ENCODE results near the gene TRAF2.

TRAF2 gene

DNA sequence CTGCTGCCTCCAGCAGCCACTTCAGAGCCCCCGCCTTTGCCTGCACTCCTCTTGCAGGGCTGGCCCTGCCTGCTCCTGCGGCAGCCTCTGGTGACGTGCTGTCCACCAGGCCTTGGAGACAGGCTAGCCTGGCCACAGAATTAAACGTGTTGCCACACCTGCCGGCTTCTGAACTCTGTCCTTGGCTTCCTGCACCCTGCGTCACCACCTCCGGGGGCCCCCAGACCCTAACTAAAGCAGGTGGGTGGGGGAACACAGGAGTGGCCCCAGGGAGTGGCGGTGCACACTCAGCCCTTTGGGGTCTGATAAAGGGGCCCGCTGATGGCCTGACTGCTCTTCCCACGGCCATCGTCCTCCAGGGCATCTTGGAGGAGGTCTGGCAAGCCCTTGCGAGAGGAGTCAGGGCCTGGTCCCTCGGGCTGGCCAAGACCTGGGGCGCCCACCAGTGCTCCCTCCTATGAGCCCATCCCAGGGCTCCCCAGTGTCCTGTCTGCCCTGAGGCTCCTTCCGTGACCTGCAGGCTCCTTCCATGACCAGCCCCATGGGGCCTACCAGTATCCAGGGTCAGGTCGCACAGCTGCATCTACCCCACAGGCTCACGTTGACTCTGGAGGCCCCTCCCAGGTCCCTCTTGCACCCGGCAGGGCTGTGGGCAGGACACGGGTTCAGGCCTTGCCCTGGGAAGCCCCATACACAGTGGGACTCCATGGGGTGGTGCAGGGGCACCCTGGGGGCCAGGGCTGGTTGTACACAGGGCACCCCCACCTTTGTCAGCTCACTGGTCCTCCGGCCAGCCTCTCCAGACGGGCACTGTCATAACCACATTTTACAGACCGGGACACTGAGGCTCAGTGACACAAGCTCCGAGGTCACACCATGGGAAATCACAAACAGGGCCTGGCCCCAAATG is 35.2 kb upstream of the TRAF2 start:
- CTCF ChIA-PET: interaction anchor here (1.2 kb wide), 1 partner anchor 9 kb away, joined by 4 read pairs; the partner anchor contains the start of gene AJM1
- peaks cover 6% of the 10 kb centered on the region for H3K36me3 Mint-ChIP-seq

GRCh38 chr9:136851941-136852663 is 34.2 kb upstream of the TRAF2 start, which contains the start of gene MAMDC4:
MAMDC4 (plus strand) TSS chr9:136852346; CDS start chr9:136852417, 71 bp downstream.
- CTCF ChIA-PET: interaction anchor here (1.2 kb wide), 1 partner anchor 10 kb away, joined by 4 read pairs; the partner anchor contains the start of gene AJM1
- no peaks in the 10 kb centered on the region for H3K9me3 Mint-ChIP-seq
- DNase-seq: no peak
- H3K27ac Mint-ChIP-seq: no peak within 1 kb of the TSS
- peaks cover 18% of the 10 kb centered on the region for H3K4me1 Mint-ChIP-seq
- H3K36me3 Mint-ChIP-seq: peaks cover 3% of the 10 kb centered on the region
- H3K4me3 Mint-ChIP-seq: no peak within 1 kb of the TSS
- peaks cover 23% of the 10 kb centered on the region for H3K27me3 Mint-ChIP-seq

More for the DNA sequence above, 35.2 kb upstream of the TRAF2 start:
- Mint-ChIP-seq H3K27me3 (peaks cover 33% of the 10 kb centered on the region), H3K4me3 (peak overlapping the region; percentile 90), H3K4me1 (peaks cover 22% of the 10 kb centered on the region), H3K27ac (no peak overlapping the region), H3K9me3 (no peaks in the 10 kb centered on the region)
- no peak for DNase-seq

DNA sequence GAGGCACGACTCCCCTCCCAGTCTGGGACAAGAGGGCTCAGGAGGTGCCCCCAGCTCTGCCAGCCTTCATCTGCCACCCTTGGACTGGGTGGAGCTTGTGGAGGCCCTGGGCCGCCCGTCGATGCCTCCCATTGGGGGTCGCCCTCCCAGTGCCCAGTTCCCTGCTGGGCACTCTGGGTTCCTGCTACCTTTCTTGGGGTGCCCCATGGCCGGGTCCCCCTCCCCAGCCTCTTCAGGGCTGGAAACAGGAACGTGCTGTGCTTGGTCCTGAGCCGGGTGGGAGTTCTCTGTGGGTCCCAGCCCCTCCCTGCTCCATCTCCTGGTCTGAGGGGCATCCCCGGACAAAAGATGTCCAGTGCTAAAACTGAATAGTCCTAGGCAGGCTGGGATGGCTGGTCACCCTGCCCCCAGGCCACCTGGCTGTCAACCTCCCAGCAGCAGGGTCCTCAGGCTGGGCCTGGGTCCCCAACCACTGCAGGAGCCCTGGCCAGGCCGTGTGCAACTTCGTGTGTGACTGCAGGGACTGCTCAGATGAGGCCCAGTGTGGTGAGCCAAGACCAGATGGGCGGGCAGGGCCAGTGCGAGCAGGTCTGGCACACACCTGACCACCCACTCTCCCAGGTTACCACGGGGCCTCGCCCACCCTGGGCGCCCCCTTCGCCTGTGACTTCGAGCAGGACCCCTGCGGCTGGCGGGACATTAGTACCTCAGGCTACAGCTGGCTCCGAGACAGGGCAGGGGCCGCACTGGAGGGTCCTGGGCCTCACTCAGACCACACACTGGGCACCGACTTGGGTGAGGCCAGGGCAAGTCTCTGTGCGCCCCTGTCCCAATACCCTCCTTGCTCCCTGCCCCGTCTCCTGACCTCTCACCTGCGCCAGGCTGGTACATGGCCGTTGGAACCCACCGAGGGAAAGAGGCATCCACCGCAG is 33.4 kb upstream of the TRAF2 start:
- peaks cover 3% of the 10 kb centered on the region for H3K36me3 Mint-ChIP-seq
- no peak for DNase-seq
- H3K4me3 Mint-ChIP-seq: no peak overlapping the region
- peaks cover 12% of the 10 kb centered on the region for H3K4me1 Mint-ChIP-seq
- CTCF ChIA-PET: no interaction called here
- peaks cover 14% of the 10 kb centered on the region for H3K27me3 Mint-ChIP-seq
- H3K27ac Mint-ChIP-seq: no peak overlapping the region
- no peaks in the 10 kb centered on the region for H3K9me3 Mint-ChIP-seq

DNA sequence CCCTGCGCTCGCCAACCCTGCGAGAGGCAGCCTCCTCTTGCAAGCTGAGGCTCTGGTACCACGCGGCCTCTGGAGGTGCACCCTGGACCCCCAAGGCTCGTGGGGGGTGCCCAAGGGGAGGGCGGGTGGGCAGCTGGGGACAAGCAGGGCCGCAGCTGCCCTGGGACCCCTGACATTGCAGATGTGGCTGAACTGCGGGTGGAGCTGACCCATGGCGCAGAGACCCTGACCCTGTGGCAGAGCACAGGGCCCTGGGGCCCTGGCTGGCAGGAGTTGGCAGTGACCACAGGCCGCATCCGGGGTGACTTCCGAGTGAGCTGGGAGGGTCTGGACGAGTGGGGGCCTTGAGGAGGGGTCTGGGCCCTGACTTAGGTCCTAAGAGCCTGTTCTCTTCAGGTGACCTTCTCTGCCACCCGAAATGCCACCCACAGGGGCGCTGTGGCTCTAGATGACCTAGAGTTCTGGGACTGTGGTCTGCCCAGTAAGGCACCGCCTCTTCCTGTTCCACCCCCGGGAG is 32.7 kb upstream of the TRAF2 start:
- CTCF ChIA-PET: interaction anchor here (1.8 kb wide), 1 partner anchor 11 kb away, joined by 4 read pairs; the partner anchor contains the start of gene AJM1
- DNase-seq: no peak
- peaks cover 8% of the 10 kb centered on the region for H3K27me3 Mint-ChIP-seq
- H3K4me3 Mint-ChIP-seq: no peak overlapping the region
- no peak overlapping the region for H3K27ac Mint-ChIP-seq
- peaks cover 2% of the 10 kb centered on the region for H3K36me3 Mint-ChIP-seq
- no peaks in the 10 kb centered on the region for H3K9me3 Mint-ChIP-seq
- peaks cover 10% of the 10 kb centered on the region for H3K4me1 Mint-ChIP-seq

GRCh38 chr9:136854113-136854841 is 32.0 kb upstream of the TRAF2 start:
- H3K27me3 Mint-ChIP-seq: peaks cover 2% of the 10 kb centered on the region
- H3K27ac Mint-ChIP-seq: no peak overlapping the region
- no peaks in the 10 kb centered on the region for H3K9me3 Mint-ChIP-seq
- no peak for DNase-seq
- CTCF ChIA-PET: interaction anchor here (1.8 kb wide), 1 partner anchor 12 kb away, joined by 4 read pairs; the partner anchor contains the start of gene AJM1
- peaks cover 2% of the 10 kb centered on the region for H3K36me3 Mint-ChIP-seq
- no peak overlapping the region for H3K4me3 Mint-ChIP-seq
- peaks cover 7% of the 10 kb centered on the region for H3K4me1 Mint-ChIP-seq

DNA sequence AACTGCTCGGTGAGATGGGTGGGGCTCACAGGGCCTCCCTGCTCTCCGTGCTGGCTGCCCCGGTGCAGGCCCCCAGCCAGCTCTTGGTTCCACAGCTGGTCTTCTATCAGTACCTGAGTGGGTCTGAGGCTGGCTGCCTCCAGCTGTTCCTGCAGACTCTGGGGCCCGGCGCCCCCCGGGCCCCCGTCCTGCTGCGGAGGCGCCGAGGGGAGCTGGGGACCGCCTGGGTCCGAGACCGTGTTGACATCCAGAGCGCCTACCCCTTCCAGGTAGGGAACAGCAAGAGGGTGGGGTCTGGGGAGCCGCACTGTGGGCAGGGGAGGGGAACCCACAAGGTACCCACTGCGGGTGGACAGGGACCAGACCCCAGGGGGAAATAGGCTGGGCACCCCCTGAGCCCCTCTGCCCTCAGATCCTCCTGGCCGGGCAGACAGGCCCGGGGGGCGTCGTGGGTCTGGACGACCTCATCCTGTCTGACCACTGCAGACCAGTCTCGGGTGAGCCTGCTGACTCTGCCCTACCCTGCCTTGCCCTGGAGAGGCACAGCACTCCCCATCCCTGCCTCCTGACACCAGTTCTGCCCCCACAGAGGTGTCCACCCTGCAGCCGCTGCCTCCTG is 31.4 kb upstream of the TRAF2 start:
- Mint-ChIP-seq H3K4me3 (no peak overlapping the region), H3K9me3 (no peaks in the 10 kb centered on the region), H3K27me3 (no peaks in the 10 kb centered on the region), H3K36me3 (no peaks in the 10 kb centered on the region), H3K4me1 (peaks cover 4% of the 10 kb centered on the region), H3K27ac (no peak overlapping the region)
- CTCF ChIA-PET: interaction anchor here (1.8 kb wide), 1 partner anchor 13 kb away, joined by 4 read pairs; the partner anchor contains the start of gene AJM1
- DNase-seq: no peak

DNA sequence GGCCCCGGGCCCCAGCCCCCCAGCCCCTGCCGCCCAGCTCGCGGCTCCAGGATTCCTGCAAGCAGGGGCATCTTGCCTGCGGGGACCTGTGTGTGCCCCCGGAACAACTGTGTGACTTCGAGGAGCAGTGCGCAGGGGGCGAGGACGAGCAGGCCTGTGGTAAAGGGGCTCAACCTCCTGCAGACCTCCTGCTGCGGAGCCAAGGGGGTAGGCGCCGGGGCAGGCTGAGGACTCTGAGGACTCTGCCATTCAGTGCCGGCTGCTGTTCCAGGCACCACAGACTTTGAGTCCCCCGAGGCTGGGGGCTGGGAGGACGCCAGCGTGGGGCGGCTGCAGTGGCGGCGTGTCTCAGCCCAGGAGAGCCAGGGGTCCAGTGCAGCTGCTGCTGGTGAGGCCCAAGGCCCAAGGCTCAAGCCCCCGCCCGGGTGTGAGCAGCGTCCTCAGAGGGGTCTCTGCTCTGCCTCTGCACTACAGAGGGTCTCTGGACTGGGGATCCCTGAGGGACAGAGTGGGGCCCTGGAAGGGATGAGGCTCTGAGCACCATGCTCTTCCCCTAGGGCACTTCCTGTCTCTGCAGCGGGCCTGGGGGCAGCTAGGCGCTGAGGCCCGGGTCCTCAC is 30.7 kb upstream of the TRAF2 start:
- Mint-ChIP-seq H3K4me3 (no peak overlapping the region), H3K9me3 (no peaks in the 10 kb centered on the region), H3K36me3 (peaks cover 3% of the 10 kb centered on the region), H3K27ac (no peak overlapping the region), H3K27me3 (no peaks in the 10 kb centered on the region), H3K4me1 (no peaks in the 10 kb centered on the region)
- no peak for DNase-seq
- CTCF ChIA-PET: interaction anchor here (1.8 kb wide), 1 partner anchor 13 kb away, joined by 4 read pairs; the partner anchor contains the start of gene AJM1

DNA sequence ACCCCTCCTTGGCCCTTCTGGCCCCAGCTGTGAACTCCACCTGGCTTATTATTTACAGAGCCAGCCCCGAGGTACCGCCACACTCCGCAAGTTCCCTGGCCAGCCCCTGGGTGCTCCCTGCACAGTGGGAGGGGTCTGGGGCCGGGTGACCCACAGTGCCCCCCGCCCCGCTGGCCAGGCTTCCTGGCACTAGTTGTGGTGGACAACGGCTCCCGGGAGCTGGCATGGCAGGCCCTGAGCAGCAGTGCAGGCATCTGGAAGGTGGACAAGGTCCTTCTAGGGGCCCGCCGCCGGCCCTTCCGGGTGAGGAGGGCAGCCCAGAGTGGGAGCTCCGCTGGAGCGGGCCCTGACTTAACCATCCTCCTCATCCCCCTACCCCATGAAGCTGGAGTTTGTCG is 30.2 kb upstream of the TRAF2 start:
- no peaks in the 10 kb centered on the region for H3K9me3 Mint-ChIP-seq
- no peaks in the 10 kb centered on the region for H3K4me1 Mint-ChIP-seq
- H3K36me3 Mint-ChIP-seq: peaks cover 3% of the 10 kb centered on the region
- CTCF ChIA-PET: no interaction called here
- no peak for DNase-seq
- no peak overlapping the region for H3K27ac Mint-ChIP-seq
- no peak overlapping the region for H3K4me3 Mint-ChIP-seq
- H3K27me3 Mint-ChIP-seq: no peaks in the 10 kb centered on the region

- peaks cover 3% of the 10 kb centered on the region for H3K36me3 Mint-ChIP-seq
- H3K27me3 Mint-ChIP-seq: no peaks in the 10 kb centered on the region
- H3K4me3 Mint-ChIP-seq: no peak overlapping the region
- no peak overlapping the region for H3K27ac Mint-ChIP-seq
- no peaks in the 10 kb centered on the region for H3K9me3 Mint-ChIP-seq
- no peak for DNase-seq
- CTCF ChIA-PET: no interaction called here
- H3K4me1 Mint-ChIP-seq: no peaks in the 10 kb centered on the region
These were observed 29.7 kb upstream of the TRAF2 start for GRCh38 chr9:136856541-136857141.

DNA sequence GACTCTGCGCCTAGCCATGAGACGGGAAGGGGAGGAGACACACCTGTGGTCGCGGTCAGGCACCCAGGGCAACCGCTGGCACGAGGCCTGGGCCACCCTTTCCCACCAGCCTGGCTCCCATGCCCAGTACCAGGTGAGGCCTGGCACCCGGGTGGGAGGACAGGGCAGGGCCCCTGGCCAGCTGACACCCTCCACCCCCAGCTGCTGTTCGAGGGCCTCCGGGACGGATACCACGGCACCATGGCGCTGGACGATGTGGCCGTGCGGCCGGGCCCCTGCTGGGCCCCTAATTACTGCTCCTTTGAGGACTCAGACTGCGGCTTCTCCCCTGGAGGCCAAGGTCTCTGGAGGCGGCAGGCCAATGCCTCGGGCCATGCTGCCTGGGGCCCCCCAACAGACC is 29.1 kb upstream of the TRAF2 start:
- no peak for DNase-seq
- CTCF ChIA-PET: no interaction called here
- Mint-ChIP-seq H3K27ac (no peak overlapping the region), H3K4me3 (no peak overlapping the region), H3K4me1 (no peaks in the 10 kb centered on the region), H3K36me3 (peaks cover 3% of the 10 kb centered on the region), H3K27me3 (no peaks in the 10 kb centered on the region), H3K9me3 (no peaks in the 10 kb centered on the region)

DNA sequence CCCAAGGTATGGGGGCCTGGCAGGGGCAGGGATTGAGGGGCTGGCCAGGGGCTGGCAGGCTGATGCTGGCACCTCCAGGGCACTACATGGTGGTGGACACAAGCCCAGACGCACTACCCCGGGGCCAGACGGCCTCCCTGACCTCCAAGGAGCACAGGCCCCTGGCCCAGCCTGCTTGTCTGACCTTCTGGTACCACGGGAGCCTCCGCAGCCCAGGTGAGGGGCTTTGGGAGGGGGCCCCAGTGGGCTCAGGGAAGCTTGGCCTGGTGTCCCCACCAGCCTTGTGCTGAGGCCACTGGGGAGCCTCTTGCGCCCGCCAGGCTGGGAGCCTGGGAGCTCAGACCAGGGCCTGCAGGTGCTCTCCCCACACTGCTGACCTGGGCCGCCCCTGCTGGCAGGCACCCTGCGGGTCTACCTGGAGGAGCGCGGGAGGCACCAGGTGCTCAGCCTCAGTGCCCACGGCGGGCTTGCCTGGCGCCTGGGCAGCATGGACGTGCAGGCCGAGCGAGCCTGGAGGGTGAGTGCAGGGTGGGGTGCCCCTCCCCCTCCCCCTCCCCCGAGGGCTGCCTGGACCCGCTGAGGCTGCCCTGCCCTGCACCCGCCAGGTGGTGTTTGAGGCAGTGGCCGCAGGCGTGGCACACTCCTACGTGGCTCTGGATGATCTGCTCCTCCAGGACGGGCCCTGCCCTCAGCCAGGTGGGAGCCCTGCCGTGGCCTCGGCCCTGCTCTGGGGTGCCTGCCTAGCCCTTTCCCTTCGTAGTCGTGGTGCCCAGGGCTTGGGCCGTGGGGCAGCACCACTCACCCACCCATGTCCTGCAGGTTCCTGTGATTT is 28.5 kb upstream of the TRAF2 start:
- no peak for DNase-seq
- peaks cover 5% of the 10 kb centered on the region for H3K36me3 Mint-ChIP-seq

More for the DNA sequence above, 28.5 kb upstream of the TRAF2 start:
- CTCF ChIA-PET: no interaction called here
- Mint-ChIP-seq H3K27ac (no peak overlapping the region), H3K4me1 (no peaks in the 10 kb centered on the region), H3K4me3 (no peak overlapping the region), H3K9me3 (no peaks in the 10 kb centered on the region), H3K27me3 (no peaks in the 10 kb centered on the region)
